GM23248 (cell line): ENCODE measurements around the gene TMEM117.

Source experiments
- EZH2 ChIP-seq: fragments of 200-600 bp; sonication (generic); IDR thresholded peaks from 2 replicates; pipeline ENCODE4 v1.6.1; 2018; ENCODE audit warnings: antibody characterized with exemption, mild to moderate bottlenecking; ENCODE audit not compliant: insufficient read depth, poor library complexity, severe bottlenecking
- EZH2phosphoT487 ChIP-seq: fragments of 200-600 bp; sonication (generic); IDR thresholded peaks from 2 replicates; pipeline ENCODE4 v1.6.1; 2018; ENCODE audit warnings: antibody characterized with exemption, moderate library complexity, mild to moderate bottlenecking, low read depth; ENCODE audit not compliant: insufficient read depth

GRCh38 chr12:44077294-44077693 is 241.4 kb downstream of the TMEM117 start:
- TF ChIP-seq EZH2 = no peak
- TF ChIP-seq EZH2phosphoT487 = no peak
